ENCODE results near the gene KATNB1. TPM values are rescaled to one million over a fixed set of nuclear protein-coding genes. Genes with fewer than 3 reads are reported as not detected.

The KATNB1 gene
- total RNA-seq, 2 donors from 2014 or later: 17.0 to 26.3 TPM

- intact Hi-C loops (cut with DNase I): no loop called here
- H3K27me3 ChIP-seq: peaks cover 11% of the 10 kb centered on the region
- no peaks in the 10 kb centered on the region for H3K36me3 ChIP-seq
- TF ChIP-seq CTCF (IDR thresholded peaks at IDR 0.05): no peak
- no peaks in the 10 kb centered on the region for H3K9me3 ChIP-seq
- DNase-seq: no peak
- no peak overlapping the region for H3K27ac ChIP-seq
- no peak overlapping the region for H3K9ac ChIP-seq (ENCODE audit: low read depth in 2 of 2, low read length in 2 of 2)
- no peak overlapping the region for H3K4me3 ChIP-seq
- peaks cover 13% of the 10 kb centered on the region for H3K4me1 ChIP-seq
These were observed 68.7 kb downstream of the KATNB1 start for GRCh38 chr16:57804111-57804837.

GRCh38 chr16:57805176-57805575, 69.6 kb downstream of the KATNB1 start:
- no peak overlapping the region for H3K4me3 ChIP-seq
- no peak overlapping the region for H3K27ac ChIP-seq
- no peak for DNase-seq
- intact Hi-C loops (cut with DNase I): no loop called here
- H3K27me3 ChIP-seq: peaks cover 11% of the 10 kb centered on the region
- TF ChIP-seq CTCF (IDR thresholded peaks at IDR 0.05): no peak
- no peak overlapping the region for H3K9ac ChIP-seq (ENCODE audit: low read depth in 2 of 2, low read length in 2 of 2)
- no peaks in the 10 kb centered on the region for H3K9me3 ChIP-seq
- no peaks in the 10 kb centered on the region for H3K36me3 ChIP-seq
- H3K4me1 ChIP-seq: peaks cover 18% of the 10 kb centered on the region

Small RNA genes lying within 50 kb of the gene (microRNA-seq; reads per million reads assigned to microRNA genes)
- not detected for gene MIR6772

Other genes starting within 250 kb of the KATNB1 start
- 100 to 1,000 TPM; 121 to 141 TPM for gene DOK4, start 249.3 kb upstream of the KATNB1 start, total RNA-seq
- gene CCDC102A, start 199.2 kb upstream of the KATNB1 start, total RNA-seq: 1 to 10 TPM; 1.9 to 2.5 TPM
- gene ADGRG5, start 193.1 kb upstream of the KATNB1 start, total RNA-seq: 1 to 10 TPM; 1.4 to 3.0 TPM
- gene ADGRG1, start 107.1 kb upstream of the KATNB1 start, total RNA-seq: 100 to 1,000 TPM in 1 of 2 donors, 10 to 100 TPM in 1; 68.9 to 126 TPM
- gene ADGRG3, start 67.5 kb upstream of the KATNB1 start, total RNA-seq: under 1 TPM; 0.27 to 0.82 TPM
- gene DRC7, start 41.0 kb upstream of the KATNB1 start, total RNA-seq: not detected
- 1 to 10 TPM; 3.8 to 5.7 TPM for gene KIFC3, start 66.7 kb downstream of the KATNB1 start, total RNA-seq
- gene CNGB1, start 235.4 kb downstream of the KATNB1 start, total RNA-seq: under 1 TPM; 0.05 to 0.69 TPM